Eye (tissue), 1 donor: Measurements from ENCODE around the gene SMG6.

ENCODE experiments used
- DNase-seq: peaks from one replicate; pipeline ENCODE4 v3.0.0-alpha.2; 2015

Gene SMG6

GRCh38 chr17:2070241-2071023 lies 233.2 kb downstream of the SMG6 start:
- DNase-seq, result no peak

DNA sequence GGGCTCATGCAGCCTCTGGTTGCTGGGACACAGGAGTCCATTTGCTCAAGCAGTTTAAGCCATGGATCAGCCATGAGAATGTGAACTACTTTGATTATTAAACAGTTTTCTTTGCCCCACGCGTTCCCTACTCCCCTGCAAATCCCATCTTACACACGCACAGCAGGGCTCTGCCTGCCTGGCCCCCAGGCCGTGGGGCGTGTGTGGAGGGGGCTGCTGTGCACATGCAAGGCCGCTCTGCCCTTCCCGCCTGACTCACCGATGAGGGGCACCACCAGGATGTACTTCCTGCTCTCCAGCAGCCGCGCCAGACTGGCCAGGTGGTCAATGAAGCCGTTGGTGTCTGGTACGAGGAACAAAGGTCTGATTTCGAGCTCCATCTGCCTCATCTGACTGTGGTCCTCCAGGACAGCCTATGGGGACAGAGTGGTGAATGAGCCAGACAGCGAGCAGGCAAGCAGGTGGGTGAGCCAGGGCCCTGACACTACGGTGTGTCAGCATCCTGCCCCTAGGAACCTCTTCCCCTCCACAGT lies 235.0 kb downstream of the SMG6 start:
- peak; percentile 41 for DNase-seq

- DNase-seq, result no peak
These were observed 235.5 kb downstream of the SMG6 start for GRCh38 chr17:2068031-2068518.

DNA sequence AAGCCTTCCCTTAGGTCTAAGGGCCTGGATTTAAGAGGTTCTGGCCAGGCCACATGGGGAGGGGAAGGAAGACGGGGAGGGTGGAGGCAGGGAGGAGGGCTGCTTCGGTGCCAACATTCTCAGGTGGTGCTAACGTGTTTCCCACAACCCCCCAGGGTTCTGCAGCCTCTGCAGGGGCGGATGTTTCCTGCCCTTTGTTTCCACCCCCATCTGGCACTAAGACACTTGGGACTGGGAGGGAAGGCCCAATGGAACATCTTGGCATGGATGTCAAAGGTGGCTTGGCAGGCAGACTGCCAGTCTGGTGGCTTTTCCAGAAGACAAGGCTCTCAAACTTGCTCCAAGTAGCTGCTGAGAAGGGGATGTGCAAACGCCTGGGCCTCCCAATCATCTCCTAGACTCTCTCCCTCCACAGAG lies 236.0 kb downstream of the SMG6 start:
- no peak for DNase-seq

DNA sequence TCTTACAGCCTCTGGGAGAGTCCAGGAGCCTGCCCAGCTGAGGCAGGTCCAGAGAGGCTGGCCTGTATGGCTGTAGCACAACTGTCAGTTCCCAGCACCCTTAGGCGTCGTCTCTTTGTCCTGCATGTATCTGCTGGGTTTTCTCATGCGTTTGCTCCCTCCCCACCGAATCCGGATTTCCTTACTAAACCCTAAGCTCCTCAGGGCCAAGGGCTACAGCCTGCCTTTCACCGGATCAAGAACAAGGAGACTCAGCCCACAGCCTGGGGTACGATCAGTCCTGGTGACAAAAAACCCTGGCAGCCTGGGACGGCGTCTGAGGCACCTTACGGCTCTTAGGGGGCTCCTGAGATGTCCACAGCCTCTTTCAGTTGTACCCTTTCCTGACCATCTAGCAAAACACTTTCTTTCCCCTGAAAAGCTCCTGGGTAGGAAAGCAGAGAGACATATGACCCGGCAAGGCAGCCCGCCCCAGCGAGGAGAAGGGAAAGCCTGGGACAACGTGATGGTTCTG lies 236.5 kb downstream of the SMG6 start:
- DNase-seq, result no peak

DNA sequence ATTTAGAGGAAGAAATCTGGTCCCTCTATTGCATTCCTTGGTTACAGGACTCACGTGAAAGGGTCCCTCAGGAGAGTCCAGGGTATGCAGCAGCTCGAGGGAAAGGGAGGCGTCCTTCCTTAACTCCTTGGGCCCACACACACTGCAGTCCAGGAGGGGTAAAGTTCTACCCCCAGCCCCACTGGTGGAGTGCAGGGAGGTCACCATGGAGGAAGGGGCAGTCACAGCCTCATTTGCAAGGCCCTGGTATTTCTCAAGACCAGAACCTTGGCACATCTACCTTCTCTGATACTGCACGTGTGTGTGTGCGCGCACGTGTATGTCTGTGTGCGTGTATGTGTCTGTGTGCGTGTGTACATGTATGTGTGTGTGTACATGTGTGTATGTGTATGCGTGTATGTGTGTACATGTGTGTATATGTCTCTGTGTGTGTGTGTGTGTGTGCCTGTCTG lies 237.6 kb downstream of the SMG6 start:
- DNase-seq, result no peak

- DNase-seq, result peak; percentile 33
These were observed 238.4 kb downstream of the SMG6 start for GRCh38 chr17:2064980-2065785.

GRCh38 chr17:2064520-2064971 lies 239.0 kb downstream of the SMG6 start:
- no peak for DNase-seq

DNA sequence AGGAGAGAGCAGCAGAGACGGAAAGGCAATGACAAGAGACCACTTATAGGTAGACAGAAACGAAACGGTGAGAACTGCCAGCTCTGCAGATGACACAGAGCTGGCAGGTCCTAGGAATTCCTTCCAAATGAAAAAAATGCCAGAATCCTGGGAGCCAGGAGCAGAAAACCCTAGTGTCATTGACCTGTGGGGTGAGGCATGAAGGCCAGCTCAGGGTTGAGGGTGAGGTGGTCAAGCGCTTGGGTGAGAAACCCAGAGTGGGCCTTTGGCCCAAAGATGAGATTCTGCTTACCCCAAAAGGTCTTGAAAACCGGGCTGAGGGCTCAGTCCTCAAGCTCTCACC lies 239.5 kb downstream of the SMG6 start:
- no peak for DNase-seq

GRCh38 chr17:2063261-2064146 lies 240.1 kb downstream of the SMG6 start:
- no peak for DNase-seq

GRCh38 chr17:2062571-2063183 lies 240.9 kb downstream of the SMG6 start:
- no peak for DNase-seq

GRCh38 chr17:2061441-2061958 lies 242.1 kb downstream of the SMG6 start:
- DNase-seq, result no peak

DNA sequence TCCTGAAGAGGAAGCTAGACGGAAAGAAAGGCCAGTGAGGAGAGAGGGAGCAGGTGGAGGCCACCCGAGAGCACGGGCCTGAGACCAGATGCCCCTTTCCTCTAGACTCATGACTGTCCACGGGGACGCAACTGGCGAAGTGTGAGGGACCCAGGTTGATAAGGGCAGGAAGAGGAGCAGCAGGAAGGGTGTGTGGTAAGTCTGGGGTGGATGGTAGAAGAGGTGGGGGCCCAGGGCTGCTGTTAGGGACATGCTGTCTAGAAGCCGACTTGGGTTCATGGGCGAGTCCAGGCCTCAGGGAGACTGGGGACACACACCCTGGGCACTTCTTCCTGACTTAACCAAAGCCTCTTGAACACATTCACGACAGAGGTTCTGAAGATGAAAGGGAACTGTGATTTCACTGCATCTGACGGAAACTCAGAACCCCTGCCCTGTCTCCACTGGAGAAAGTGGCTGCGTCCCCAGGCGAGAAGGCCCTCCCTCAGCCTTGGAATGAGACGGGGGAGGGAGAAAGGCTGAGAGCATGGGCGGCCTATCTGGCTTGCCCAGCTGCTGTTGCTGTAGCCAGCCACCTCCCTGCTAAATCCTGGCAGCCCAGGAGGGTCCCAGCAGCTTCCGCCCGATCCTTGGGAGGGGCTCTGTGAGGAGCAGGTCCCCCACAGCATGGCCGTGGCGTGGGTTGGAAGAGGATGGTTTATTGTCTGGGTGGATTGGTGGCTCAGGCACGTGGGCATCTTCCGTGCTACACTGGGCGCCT lies 242.7 kb downstream of the SMG6 start:
- no peak for DNase-seq

- DNase-seq, result no peak
These were observed 243.3 kb downstream of the SMG6 start for GRCh38 chr17:2060385-2060658.

DNA sequence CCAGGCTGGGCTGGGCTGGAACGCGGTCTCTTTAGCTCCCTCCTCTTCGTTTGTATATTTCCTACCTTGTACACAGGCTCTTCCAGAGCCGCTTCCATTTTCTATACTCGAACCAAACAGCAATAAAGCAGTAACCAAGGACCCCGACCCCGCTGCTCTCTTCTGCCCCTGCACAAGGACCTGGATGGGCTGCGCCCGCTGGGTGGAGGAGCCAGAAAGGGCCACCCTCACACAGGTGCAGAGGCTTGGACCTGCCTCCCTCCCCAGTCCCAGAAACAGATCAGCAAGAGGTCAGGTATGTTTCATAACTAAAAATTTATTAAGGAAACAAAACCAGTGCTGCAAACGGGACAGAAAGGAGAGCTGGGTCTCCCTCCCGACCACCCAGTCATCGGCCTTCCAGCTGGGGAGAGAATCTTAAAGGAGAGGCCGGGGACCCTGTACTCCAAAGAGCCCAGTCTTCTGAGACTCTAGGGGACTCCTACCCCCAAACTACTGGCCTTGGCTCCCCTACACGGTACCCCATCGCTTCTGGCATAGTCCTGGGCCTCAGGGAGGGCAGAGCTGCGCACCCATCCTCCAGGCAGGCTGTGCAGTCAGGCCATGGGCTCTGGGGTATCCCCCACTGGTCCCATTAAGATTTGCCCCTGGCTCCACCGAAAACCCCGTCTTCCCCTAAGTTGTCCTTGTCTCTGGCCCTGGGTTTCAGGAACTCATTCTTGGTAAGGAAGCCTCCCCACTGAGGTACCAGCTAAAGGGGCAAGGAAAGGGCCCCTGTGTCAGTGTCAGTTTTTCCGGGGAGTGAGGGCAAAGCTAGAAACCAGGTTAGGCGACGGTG lies 243.8 kb downstream of the SMG6 start:
- DNase-seq, result no peak

DNA sequence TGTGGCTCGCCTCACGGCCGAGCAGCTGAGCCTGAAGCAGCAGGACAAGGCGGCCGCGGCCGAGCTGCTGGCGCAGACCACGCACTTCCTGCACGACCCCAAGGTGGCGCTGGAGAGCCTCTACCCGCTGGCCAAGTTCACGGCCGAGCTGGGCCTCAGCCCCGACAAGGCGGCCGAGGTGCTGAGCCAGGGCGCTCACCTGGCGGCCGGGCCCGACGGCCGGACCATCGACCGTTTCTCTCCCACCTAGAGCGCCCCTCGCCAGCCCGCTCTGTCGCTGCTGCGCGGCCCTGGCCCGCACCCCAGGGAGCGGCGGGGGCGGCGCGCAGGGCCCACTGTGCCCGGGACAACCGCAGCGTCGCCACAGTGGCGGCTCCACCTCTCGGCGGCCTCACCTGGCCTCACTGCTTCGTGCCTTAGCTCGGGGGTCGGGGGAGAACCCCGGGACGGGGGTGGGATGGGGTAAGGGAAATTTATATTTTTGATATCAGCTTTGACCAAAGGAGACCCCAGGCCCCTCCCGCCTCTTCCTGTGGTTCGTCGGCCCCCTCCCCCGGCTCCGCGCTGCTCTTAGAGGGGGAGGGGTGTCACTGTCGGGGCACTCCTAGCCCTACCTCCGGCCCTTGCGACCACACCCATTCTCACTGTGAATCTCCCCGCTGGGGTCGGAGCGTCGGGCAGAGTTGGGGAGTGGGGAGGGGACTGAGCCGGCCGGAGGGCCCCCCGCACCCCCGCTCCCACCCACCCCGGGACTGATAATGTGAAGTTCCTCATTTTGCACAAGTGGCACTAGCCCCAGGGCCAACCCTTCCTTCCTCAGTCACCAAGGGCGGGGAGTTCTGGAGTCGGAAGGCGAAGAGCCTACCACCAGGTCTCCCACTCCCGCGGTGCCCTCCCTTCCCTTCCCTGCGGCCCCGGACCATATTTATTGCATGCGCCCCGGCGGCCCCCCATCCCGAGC lies 244.7 kb downstream of the SMG6 start:
- DNase-seq, result peak; percentile 67

DNA sequence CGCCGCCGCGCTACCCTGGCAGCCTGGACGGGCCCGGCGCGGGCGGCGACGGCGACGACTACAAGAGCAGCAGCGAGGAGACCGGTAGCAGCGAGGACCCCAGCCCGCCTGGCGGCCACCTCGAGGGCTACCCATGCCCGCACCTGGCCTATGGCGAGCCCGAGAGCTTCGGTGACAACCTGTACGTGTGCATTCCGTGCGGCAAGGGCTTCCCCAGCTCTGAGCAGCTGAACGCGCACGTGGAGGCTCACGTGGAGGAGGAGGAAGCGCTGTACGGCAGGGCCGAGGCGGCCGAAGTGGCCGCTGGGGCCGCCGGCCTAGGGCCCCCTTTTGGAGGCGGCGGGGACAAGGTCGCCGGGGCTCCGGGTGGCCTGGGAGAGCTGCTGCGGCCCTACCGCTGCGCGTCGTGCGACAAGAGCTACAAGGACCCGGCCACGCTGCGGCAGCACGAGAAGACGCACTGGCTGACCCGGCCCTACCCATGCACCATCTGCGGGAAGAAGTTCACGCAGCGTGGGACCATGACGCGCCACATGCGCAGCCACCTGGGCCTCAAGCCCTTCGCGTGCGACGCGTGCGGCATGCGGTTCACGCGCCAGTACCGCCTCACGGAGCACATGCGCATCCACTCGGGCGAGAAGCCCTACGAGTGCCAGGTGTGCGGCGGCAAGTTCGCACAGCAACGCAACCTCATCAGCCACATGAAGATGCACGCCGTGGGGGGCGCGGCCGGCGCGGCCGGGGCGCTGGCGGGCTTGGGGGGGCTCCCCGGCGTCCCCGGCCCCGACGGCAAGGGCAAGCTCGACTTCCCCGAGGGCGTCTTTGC lies 245.6 kb downstream of the SMG6 start:
- peak; percentile 62 for DNase-seq

DNA sequence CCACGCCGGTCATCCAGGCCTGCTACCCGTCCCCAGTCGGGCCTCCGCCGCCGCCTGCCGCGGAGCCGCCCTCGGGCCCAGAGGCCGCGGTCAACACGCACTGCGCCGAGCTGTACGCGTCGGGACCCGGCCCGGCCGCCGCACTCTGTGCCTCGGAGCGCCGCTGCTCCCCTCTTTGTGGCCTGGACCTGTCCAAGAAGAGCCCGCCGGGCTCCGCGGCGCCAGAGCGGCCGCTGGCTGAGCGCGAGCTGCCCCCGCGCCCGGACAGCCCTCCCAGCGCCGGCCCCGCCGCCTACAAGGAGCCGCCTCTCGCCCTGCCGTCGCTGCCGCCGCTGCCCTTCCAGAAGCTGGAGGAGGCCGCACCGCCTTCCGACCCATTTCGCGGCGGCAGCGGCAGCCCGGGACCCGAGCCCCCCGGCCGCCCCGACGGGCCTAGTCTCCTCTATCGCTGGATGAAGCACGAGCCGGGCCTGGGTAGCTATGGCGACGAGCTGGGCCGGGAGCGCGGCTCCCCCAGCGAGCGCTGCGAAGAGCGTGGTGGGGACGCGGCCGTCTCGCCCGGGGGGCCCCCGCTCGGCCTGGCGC lies 246.3 kb downstream of the SMG6 start:
- peak; percentile 61 for DNase-seq
